AG09319 (cell line): ENCODE measurements around the gene TAS1R3.

Source experiments
- DNase-seq: peaks from one replicate; pipeline ENCODE4 v3.0.0-alpha.2; 2010; ENCODE audit warnings: low read depth; ENCODE audit errors: extremely low read depth
- TF ChIP-seq, protein P1 (sequence below): IDR thresholded peaks from 2 replicates; pipeline ENCODE4 v1.5.1; 2011; ENCODE audit warnings: low read depth, mild to moderate bottlenecking, inconsistent platforms, low read length, moderate library complexity

The TAS1R3 gene

DNA sequence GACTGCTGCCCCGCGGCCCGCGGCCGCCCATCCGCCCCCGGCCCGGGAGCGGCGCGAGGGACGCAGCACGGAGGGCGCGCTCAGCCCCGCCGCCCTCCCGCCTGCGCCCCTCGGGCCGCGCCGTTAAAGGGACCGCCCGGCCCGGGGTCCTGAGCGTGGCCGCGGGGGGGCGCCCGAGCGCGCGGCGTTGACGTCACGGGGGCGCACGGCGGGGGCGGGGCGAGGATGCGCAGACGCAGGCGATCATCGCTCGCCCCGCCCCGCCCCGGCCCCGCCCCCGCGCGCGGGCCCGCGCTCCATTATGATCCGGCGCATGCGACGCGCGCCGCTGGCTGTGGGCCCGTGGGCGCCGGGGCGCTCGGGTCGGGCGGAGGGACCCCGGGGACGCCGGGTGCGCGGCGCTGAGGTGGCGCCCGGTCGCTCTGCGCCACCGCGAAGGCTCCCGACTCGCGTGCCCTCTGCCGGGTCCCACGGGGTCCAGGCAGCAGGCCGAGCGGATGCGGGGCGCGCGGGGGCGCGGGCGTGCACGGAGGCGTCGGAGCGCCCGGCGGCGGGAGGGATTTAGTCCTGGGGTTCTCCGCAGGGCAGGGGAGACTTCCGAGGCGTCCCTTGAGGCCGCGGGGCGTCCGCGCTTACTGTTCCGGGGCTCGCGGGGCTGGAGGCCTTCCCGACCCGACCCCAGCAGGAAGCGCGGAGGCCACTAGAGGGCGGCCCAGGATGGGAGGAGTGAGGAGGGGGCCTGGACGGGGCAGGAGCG, 18.4 kb downstream of the TAS1R3 start, which contains the start of gene DVL1:
Gene DVL1, minus strand, starts transcription at position 163 of the 757 bp plus-strand sequence. CDS start 353 bp downstream, outside the sequence.
- DNase-seq = no peak
- TF ChIP-seq, protein P1, sequence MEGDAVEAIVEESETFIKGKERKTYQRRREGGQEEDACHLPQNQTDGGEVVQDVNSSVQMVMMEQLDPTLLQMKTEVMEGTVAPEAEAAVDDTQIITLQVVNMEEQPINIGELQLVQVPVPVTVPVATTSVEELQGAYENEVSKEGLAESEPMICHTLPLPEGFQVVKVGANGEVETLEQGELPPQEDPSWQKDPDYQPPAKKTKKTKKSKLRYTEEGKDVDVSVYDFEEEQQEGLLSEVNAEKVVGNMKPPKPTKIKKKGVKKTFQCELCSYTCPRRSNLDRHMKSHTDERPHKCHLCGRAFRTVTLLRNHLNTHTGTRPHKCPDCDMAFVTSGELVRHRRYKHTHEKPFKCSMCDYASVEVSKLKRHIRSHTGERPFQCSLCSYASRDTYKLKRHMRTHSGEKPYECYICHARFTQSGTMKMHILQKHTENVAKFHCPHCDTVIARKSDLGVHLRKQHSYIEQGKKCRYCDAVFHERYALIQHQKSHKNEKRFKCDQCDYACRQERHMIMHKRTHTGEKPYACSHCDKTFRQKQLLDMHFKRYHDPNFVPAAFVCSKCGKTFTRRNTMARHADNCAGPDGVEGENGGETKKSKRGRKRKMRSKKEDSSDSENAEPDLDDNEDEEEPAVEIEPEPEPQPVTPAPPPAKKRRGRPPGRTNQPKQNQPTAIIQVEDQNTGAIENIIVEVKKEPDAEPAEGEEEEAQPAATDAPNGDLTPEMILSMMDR = peak; percentile 43

DNA sequence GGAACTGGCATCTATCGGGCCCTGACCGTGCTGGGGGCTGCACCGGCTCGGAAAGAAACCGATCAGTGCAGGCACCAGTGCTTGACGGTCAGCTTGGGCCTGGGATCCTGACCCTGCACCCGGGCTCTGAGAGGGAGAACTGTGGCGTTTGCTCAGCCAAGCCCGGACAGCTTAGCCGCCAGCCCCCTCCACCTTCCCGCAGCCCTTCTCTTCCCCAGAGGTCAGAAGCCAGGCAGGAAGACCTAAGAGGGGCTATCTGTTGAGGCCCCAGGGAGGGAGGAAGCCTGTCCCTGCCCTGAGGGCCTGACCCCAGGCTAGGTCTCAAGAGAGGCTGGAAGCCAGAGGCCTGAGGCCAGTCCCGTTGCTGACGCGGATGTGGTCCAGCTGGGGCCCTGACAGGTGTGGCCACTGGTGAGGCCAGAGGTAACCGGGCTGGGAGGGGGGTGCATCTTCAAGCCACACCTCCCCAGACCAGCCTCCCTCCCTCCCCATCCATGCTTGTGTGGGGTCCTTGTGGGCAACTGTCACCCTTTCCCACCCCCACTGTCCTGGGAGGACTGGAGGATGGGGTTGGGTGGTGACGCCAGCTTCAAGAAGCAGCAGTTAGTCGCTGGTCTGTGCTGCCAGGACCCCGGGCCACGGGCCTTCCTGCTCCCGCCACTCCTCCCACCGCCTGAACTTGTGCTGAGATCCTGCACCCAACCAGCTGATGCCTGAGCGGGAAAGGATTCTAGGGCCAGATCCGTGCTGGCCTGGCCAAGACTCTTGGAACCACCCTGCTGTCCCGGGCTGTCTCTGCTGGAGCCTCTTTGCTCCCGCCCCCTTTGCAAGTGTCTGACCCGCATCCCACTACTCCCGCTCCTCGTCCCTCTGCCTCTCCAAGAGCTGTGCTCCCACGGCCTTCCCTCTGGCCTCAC, 20.7 kb downstream of the TAS1R3 start:
- no peak for DNase-seq
- TF ChIP-seq, protein P1 = no peak

DNA sequence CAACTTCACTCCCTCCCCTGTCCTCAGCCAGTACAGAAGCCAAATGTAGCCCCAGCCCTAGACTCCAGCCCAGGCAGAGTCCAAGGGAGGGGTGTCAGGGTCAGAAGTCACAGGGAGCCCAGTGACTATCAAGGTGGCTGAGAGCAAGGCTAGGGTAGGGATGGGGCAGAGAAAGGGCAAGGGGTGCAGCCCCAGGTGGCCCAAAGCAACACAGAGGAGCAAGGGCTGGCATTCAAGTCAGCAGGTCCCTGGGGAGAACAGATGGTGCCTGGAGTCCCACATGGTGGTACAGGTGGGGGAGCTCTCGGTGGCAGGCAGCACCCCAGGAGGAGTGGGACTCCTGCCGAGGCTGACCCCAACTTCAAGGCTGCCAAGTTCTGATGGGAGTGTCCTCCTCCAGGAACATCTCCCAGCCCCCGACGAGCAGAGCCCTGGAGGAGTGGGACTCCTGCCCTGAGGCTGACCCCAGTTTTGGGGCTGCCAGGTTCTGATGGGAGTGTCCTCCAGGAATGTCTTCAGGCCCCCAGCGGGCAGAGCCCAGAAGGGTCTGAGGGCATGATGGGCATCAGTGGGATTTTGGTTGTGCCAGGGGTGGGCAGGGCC, 21.8 kb downstream of the TAS1R3 start:
- no peak for DNase-seq

DNA sequence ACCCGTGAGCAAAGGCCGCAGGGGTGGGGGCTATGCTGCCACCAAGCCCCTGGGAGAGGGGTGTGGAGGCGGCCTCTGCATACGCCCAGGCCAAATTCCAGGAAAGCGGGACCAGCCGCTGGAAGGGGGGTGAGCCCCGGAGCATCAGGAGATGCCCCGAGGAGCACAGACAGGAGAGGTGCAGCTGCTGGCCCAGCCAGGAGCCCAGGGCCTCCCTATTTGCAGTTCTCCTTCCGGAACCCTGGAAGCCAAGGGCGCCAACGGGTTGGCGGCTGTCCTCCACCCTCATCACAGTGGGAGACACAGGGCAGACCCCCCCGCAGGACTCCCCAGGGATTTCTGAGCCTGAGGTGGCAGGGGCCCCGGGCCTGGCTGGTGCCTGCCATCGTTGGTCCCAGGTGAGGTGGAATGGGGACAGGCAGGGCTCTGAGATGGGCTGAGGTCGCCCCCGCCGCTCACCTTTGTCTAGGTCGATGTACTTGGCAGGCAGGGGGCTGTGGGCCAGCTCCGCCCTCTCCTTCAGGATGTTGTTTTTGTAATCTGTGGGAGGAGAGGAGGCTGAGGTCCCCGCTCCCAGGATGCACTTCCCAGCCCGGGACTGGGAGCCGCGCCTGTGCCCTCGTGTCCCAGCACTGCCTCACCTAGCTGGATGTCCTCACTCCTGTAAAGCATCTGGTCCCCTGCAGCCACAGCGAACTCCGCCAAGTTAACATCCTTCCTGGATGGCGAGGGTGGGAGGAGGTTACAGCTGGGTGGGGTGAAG, 22.5 kb downstream of the TAS1R3 start:
- no peak for DNase-seq
- TF ChIP-seq, protein P1 = no peak

More for the DNA sequence above, 21.8 kb downstream of the TAS1R3 start:
- TF ChIP-seq, protein P1 = no peak

DNA sequence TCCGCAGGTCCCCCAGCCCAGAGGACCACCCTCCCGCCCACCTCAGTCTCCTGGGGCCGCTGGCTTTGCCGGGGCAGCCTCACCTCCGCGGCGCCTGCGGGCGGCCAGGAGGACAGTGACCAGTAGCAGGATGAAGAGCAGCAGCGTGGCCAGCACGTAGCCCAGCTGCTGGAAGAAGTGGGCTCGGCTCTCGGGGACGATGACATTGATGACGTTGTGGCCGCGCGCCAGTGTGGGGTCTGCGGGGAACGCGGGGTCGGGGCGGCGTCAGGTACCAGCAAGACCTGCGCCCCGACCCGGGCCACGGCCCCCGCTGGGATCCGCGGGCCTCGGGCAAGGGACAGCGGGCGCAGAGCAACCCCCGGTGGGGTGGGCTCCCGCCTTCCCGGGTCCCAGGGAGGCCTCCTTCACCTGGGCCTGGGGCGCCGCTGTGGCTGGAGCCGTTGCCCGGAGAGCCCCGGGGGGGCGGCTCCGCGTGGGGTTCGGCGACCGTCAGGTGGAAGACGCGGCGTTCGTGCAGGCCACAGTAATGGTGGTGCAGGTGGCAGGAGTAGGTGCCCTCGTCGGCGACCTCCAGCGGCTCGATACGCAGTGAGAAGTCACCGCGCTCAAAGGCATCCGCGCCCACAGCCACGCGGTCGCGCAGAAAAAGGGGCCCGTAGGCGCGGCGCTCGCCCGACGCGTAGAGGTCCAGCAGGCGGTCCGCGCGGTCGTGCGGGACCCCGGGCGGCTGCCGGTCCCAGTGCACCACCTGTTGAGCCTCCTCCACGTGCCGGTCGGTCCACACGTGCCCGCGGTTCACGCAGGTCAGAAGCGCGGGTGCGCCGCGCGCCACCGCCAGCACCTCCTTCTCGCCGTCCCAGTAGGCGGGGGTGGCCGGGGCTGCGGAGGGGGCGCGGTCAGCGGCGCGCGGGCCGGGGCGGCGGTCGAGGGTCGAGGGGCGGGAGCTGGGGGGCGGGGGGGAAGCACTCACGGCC, 23.5 kb downstream of the TAS1R3 start:
- TF ChIP-seq, protein P1 = no peak
- DNase-seq = no peak

DNA sequence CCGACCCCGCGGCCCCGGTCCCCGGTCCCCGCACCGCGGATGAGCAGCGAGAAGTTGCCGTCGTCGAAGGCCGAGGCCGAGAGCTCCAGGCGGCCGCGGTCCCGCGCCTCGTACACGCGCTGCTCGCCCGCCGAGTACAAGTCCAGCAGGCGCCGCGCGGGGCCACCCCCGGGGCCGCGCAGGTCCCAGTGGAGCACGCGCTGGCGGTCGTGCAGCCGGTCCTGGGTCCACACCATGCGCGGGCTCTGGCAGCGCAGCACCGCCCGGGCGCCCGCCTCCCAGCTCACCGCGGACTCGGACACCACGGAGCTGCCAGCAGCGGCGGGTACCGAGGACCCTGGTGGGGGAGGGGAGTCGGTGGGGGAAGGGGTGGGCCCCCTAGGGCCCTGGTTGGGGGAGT, 24.3 kb downstream of the TAS1R3 start:
- DNase-seq = no peak
- TF ChIP-seq, protein P1 = no peak
